Panc1 (cell line): Measurements from ENCODE around the gene PSMC1.
A peak's percentile ranks its signal among the peaks of the same experiment; 100 is the strongest.

Experiments used
- CTCF ChIP-seq: fragments of 450-650 bp; IDR thresholded peaks from 2 replicates; pipeline ENCODE4 v1.5.1; 2017; ENCODE audit warnings: mild to moderate bottlenecking
- POLR2AphosphoS5 ChIP-seq: IDR thresholded peaks from 2 replicates; pipeline ENCODE4 v1.6.1; 2012; ENCODE audit warnings: mild to moderate bottlenecking, low read depth, low read length, moderate library complexity
- SIN3A ChIP-seq: IDR thresholded peaks from 2 replicates; pipeline ENCODE4 v1.6.1; 2012; ENCODE audit warnings: low read depth, mild to moderate bottlenecking, low read length, moderate library complexity, borderline replicate concordance; ENCODE audit not compliant: insufficient read depth

GRCh38 chr14:90235179-90235976, 21.0 kb upstream of the PSMC1 start:
- TF ChIP-seq POLR2AphosphoS5 (no peak), CTCF (peak; percentile 91), SIN3A (no peak)
